Astrocyte (in vitro differentiated cells and primary cell): ENCODE results near the gene ISL2.

Experiments used
- CTCF ChIP-seq: IDR thresholded peaks from 2 replicates; pipeline ENCODE4 v1.5.1; 2011; ENCODE audit warnings: low read depth, mild to moderate bottlenecking, inconsistent platforms, low read length, moderate library complexity; ENCODE audit not compliant: insufficient read depth
- EZH2 ChIP-seq: IDR thresholded peaks from 2 replicates; pipeline ENCODE4 v1.6.1; 2012; ENCODE audit warnings: mild to moderate bottlenecking, low read length, inconsistent platforms; ENCODE audit not compliant: insufficient read depth

- no peak for TF ChIP-seq CTCF
- no peak for TF ChIP-seq EZH2
These were observed 43.2 kb upstream of the ISL2 start for GRCh38 chr15:76293361-76293760.
